ENCODE measurements around the gene TXNDC15. TPM values are rescaled to one million over a fixed set of nuclear protein-coding genes. Genes with fewer than 3 reads are reported as not detected.

Gene TXNDC15, protein sequence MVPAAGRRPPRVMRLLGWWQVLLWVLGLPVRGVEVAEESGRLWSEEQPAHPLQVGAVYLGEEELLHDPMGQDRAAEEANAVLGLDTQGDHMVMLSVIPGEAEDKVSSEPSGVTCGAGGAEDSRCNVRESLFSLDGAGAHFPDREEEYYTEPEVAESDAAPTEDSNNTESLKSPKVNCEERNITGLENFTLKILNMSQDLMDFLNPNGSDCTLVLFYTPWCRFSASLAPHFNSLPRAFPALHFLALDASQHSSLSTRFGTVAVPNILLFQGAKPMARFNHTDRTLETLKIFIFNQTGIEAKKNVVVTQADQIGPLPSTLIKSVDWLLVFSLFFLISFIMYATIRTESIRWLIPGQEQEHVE
- 93.7 and 99.4 TPM in 2 replicates for polyA plus RNA-seq

GRCh38 chr5:134873987-134874830 lies at the start of gene TXNDC15:
Gene TXNDC15 (plus strand): TSS chr5:134874371. CDS start chr5:134874428, 57 bp downstream.

GRCh38 chr5:134845852-134846640 lies 28.1 kb upstream of the TXNDC15 start, which contains the start of gene C5orf24:
Gene C5orf24 (plus strand): TSS chr5:134845968. CDS start chr5:134854901, 8,933 bp downstream.

DNA sequence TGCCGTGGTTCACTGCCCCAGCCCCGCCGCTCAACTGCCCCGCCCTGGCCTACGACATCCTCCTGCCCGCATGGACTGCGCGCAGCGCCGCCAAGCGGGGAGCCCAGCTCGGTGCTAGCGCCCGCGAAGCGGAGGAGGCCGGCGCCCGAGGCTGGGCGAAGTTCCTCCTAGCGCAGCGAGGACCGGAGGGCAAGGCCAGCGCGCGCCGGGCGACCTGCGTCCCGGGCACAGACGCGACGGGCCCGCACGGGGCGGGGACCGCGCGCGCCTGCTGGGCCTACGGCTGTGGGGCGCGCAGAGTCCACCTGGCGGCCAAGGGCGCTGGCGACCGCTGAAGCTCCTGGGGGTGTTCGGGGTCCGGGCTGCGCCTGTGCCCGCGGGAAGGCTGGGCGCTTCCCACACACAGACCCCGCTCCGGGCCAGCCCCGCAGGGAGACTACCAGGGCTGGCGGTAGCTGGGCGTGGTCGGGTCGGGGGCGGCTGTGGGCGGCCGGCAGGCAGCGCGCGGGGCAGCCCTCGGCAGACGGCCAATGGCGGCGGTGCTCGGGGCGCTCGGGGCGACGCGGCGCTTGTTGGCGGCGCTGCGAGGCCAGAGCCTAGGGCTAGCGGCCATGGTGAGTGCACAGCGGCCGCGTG lies 30.6 kb downstream of the TXNDC15 start, which contains the start of gene PCBD2:
PCBD2 (plus strand) TSS at position 522 of the 636 bp plus-strand sequence; CDS start at position 531, 9 bp downstream.

Other genes starting within 250 kb of the TXNDC15 start
- 148 and 177 TPM in 2 replicates for gene SAR1B, start 241.5 kb upstream of the TXNDC15 start, polyA plus RNA-seq
- 5.3 and 6.6 TPM in 2 replicates for gene SEC24A, start 225.6 kb upstream of the TXNDC15 start, polyA plus RNA-seq
- gene CAMLG, start 135.8 kb upstream of the TXNDC15 start, polyA plus RNA-seq: 122 and 148 TPM in 2 replicates
- 33.1 and 35.5 TPM in 2 replicates for gene DDX46, start 115.6 kb upstream of the TXNDC15 start, polyA plus RNA-seq
- gene C5orf24, start 28.4 kb upstream of the TXNDC15 start, polyA plus RNA-seq: 35.8 and 38.5 TPM in 2 replicates
- 4.4 and 5.6 TPM in 2 replicates for gene PCBD2, start 30.8 kb downstream of the TXNDC15 start, polyA plus RNA-seq
- not detected in 2 replicates for gene CATSPER3, start 93.5 kb downstream of the TXNDC15 start, polyA plus RNA-seq
- gene PITX1, start 159.9 kb downstream of the TXNDC15 start, polyA plus RNA-seq: not detected in 2 replicates

All from Purkinje cell (primary cell).